T-helper 2 cell (primary cell): ENCODE results near the gene EXOC3L1.

ENCODE experiments used
- DNase-seq, 5 experiments: peaks; one replicate each; pipeline versions ENCODE4 v3.0.0 to v3.0.0-alpha.2; 2012 to 2022

Gene EXOC3L1

GRCh38 chr16:67162506-67163163 lies 27.3 kb downstream of the EXOC3L1 start:
- DNase-seq: no peak

GRCh38 chr16:67161595-67162058 lies 28.3 kb downstream of the EXOC3L1 start:
- no peak for DNase-seq

DNA sequence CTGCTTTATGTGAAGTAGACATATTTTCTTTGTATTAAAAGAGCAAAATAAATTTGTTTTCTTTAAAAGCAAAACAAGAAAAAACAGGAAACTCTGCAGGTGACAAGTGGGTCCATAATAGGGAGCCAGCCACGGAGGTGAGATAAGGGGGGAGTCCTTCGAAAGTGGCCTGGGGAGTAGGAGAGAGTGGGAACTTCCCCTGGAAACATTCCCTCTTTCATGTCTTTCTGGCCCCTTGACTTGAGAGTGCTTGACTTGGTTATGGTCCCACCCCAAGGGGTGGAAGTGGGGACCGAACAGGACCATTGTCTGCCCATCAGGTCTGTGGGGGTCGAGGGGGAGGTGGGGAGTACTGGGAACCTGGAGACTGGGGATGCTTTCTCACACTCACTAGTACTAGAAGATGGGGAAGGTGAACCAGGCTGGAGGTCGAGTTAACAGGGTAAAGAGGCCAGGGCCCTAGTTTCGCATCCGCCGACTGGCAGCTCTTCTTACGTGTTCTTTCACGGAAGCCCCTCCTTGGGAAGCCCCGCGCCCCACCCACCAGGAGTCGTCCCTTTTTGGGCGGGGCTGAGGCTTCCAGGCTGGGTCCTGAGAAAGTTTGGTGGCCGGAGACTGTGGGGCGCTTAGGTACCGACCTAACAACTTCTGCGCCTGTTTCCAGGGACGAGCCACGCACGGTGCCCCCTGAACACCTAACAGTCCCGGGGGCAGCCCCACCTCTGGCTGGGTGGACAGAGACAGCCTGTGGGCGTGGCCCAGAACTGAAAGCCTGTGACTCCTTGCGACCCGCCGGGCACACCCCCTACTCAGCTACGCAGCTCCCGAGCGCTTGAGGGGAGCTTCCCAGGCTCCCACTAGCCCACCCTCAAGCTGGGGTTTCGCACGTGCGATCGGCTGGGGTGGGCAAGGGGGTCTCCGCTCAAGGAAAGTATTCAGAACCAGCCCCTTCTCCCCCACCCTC lies 31.0 kb downstream of the EXOC3L1 start:
- DNase-seq: peak; percentile 54 to 90 (median 74)

- peak in 2 of 5 experiments; percentile 40 to 62 for DNase-seq
Measured at GRCh38 chr16:67157892-67158635, 31.9 kb downstream of the EXOC3L1 start.

GRCh38 chr16:67157106-67157748 lies 32.7 kb downstream of the EXOC3L1 start:
- no peak for DNase-seq

- no peak for DNase-seq
Measured at GRCh38 chr16:67156143-67156844, 33.6 kb downstream of the EXOC3L1 start.

DNA sequence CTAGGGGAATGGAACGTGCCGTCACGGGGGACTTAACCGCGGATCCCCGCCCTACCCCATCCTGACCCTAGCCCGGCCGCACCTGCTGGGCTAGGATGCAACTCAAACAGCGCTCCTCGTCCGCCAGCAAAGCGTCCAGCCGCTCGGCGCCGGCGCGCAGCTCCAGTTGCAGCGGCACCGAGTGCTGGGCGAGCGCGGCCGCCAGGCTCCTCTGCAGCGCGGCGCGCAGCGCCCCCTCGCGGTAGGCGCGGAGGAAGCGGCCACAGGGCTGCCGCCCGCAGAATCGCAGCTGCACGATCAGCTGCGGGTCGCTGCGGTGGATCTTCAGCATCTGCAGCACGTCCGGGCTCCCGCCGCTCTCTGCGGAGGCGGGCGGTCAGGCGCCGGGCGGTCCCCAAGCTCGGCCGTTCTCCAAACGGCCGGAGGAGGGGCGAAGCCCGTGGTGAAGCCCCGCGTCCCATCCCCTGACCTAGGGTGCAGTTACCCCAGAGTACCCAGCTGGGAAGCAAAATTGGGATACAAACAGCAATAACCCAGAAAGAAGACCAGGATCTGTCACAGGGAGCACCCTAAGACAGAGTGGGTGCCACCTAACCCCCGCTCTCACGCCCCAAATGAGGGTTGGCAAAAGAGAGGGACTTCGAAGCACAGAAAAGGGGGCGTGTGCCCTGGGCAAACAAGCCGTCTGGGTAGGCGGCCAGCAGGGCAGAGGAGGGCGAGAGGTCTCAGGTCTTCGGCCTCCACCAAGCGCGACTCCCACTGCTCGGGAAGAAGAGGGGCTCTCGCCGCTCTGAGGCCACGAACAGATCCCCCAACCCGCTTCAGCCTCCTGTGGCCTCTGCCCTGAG lies 34.4 kb downstream of the EXOC3L1 start:
- DNase-seq: peak; percentile 63 to 80 (median 70)

- no peak for DNase-seq
Measured at GRCh38 chr16:67154578-67155294, 35.2 kb downstream of the EXOC3L1 start.

GRCh38 chr16:67151431-67152097 lies 38.4 kb downstream of the EXOC3L1 start:
- DNase-seq: no peak

- peak in 1 of 5 experiments; percentile 67 for DNase-seq
Measured at GRCh38 chr16:67150833-67151396, 39.0 kb downstream of the EXOC3L1 start, which contains the start of gene B3GNT9. Gene B3GNT9 (minus strand): TSS chr16:67150998. CDS start chr16:67150485, 513 bp downstream.

DNA sequence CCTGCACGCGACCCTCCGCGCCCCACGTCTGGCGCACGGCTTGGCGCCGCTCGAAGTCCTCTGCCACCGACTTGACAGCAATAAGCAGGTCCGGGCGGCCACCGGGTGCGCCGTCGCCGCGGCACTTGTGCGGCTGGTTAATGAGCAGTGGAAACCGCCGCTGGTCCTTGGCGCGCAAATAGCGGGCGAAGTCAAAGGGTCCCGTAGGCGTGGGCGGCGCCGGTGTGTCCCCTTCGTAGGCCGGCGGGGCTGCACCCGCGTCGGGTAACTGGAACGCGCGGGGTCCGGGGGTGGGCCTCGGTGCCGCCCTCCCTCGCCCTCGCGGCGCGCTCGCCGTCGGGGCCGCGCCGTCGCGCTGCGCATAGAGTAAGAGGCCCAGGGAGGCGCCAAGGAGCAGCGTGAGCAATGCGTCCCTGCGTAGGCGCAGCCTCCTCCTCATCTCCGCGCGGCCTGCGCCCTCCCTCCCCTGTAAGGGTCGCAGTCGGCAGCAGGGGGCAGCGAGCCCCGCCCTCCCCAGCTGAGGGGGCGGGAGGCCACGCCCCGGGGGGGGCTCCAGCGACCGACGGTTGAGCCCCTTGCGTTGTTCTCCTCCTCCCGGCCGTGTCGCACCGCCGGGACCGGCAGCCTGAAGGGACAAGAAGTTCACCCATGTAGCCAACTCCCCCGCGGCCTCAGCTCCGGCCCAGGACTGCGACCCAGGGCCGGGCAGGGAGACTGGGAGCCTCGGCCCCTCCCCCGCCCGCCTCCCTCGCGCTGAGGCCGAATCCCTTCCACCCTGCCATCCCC lies 39.7 kb downstream of the EXOC3L1 start:
- peak in 1 of 5 experiments; percentile 84 for DNase-seq

GRCh38 chr16:67149276-67150046 lies 40.5 kb downstream of the EXOC3L1 start:
- DNase-seq: no peak

- no peak for DNase-seq
Measured at GRCh38 chr16:67148656-67149275, 41.2 kb downstream of the EXOC3L1 start.

DNA sequence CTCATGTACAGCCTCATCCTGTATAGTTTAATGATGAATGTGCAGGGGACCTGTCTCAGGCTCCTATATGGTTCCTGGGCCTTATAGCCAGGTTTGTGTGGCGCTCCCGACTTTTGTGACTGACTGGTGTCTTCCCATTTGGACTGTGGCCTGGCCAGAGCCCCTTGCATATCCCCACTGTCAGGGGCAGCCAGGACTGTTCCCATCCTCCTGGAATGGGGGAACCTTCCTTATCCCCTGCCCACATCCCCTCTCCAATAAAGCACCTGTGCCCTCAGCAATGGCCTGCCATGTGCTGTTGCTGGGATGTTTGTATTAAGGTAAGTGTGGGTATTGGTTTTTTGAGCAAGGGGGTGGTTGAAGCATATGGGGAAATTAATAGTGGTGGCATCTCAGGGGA lies 41.7 kb downstream of the EXOC3L1 start:
- DNase-seq: no peak

DNA sequence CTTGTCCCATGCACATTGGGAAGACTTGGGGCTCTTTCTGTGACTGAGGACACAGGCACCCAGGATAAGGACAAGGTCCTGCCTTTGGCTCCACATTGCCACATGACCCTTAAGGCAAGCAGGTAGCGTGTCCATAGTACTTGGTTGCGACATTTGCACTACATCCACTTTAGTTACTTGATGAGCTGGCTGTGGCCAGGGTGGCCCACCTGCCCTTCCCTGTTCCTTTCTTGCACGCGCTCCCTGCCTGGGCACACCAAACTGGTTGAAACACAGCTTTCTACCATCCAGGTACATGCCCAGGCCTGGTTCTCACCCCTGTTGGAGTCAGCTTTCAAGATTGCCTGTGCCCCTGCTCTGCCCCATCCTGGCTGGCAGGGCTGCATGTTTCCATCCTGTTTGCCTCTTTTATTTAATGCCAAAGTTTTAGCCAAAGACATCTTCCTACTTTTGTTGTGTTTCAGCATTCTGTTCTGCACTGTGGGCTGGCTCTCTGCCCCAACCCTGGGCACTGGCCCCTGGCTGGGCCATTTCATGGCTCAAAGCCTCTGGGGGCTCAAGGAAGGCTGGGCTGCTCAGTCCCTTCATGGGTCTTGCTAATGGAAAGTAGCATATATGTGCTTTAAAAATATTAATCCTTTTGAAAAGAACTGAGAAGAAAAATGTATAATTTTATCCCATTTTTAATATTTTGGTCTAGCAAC lies 42.3 kb downstream of the EXOC3L1 start:
- no peak for DNase-seq
